Activated CD4-positive, alpha-beta memory T cell treated with anti-CD3 and anti-CD28 coated beads, Interleukin-2, amount 10 ng/mL, durations not matched to agents 7 days and 5 days (primary cell): Measurements from ENCODE around the gene PBX3. TPM values are rescaled to one million over a fixed set of nuclear protein-coding genes. Genes with fewer than 3 reads are reported as not detected.

ENCODE experiments used
- CTCF ChIA-PET: fragments of 350-600 bp; sonication (Branson Sonifier 250); formaldehyde crosslinking; loops from one replicate; lab custom pipeline; 2021; ENCODE audit warnings: antibody characterized with exemption, inconsistent platforms; lab: Charles Lee
- POLR2A ChIA-PET: fragments of 350-600 bp; sonication (Branson Sonifier 250); formaldehyde crosslinking; loops from one replicate; lab custom pipeline; 2021; ENCODE audit warnings: antibody characterized with exemption; lab: Charles Lee
- DNase-seq: peaks from one replicate; pipeline ENCODE4 v3.0.0-alpha.2; 2020
- H3K27ac Mint-ChIP-seq: one replicate; pipeline ENCODE4 v1.8.0; 2021; ENCODE audit warnings: mild to moderate bottlenecking, mixed read lengths
- H3K27me3 Mint-ChIP-seq: one replicate; pipeline ENCODE4 v1.8.0; 2021; ENCODE audit warnings: mixed read lengths
- H3K36me3 Mint-ChIP-seq: one replicate; pipeline ENCODE4 v1.8.0; 2021; ENCODE audit warnings: low read depth, mixed read lengths
- H3K4me1 Mint-ChIP-seq: one replicate; pipeline ENCODE4 v1.8.0; 2021; ENCODE audit warnings: mixed read lengths
- H3K4me3 Mint-ChIP-seq: one replicate; pipeline ENCODE4 v1.8.0; 2021; ENCODE audit warnings: mild to moderate bottlenecking, mixed read lengths
- H3K9me3 Mint-ChIP-seq: one replicate; pipeline ENCODE4 v1.8.0; 2021; ENCODE audit warnings: mixed read lengths
- total RNA-seq, 2 experiments: library from RNA; stranded (reverse); gene quantifications; one replicate each; pipeline ENCODE4 v1.2.3, GENCODE V29; 2021

PBX3 gene
- total RNA-seq, 2 experiments from 2014 or later = 15.9 to 16.3 TPM

DNA sequence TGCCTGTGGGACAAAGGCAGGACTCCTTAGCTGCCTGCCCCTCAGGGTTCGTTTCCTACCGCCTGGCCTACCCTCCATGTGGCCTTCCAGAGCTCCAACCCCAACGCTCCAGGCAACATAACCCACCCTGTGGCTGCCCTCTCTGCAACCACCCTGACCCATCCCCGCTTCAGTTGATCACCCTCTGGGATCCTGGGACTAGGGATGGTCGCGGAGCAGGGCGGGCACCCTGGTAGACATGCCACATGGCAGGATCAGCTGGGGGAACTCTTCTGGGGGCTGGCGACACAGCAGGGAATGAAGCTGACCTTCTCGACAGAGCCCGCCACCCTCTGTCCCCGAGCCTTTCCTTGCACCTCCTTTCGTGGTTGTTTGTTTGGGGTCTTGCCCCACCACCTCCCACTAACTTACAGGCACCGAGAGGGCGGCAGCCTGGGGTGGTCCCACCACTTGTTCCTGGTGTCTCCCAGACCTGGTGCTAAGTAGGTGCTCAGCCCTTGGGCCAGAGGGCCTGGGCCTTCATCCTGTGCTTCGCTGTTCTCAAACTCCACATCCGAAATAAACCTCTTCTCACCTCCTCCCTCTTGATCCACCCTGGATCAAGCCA lies 243.1 kb downstream of the PBX3 start:
- H3K36me3 Mint-ChIP-seq = no peaks in the 10 kb centered on the region
- POLR2A ChIA-PET = no interaction called here
- no peak overlapping the region for H3K4me3 Mint-ChIP-seq
- no peak for DNase-seq
- H3K27me3 Mint-ChIP-seq = no peaks in the 10 kb centered on the region
- H3K9me3 Mint-ChIP-seq = no peaks in the 10 kb centered on the region
- no peaks in the 10 kb centered on the region for H3K4me1 Mint-ChIP-seq
- CTCF ChIA-PET = interaction anchor here (0.7 kb wide), 2 partner anchors 152 to 1332 kb away, joined by 3 to 5 read pairs; no protein-coding TSS in a partner anchor
- H3K27ac Mint-ChIP-seq = no peak overlapping the region

DNA sequence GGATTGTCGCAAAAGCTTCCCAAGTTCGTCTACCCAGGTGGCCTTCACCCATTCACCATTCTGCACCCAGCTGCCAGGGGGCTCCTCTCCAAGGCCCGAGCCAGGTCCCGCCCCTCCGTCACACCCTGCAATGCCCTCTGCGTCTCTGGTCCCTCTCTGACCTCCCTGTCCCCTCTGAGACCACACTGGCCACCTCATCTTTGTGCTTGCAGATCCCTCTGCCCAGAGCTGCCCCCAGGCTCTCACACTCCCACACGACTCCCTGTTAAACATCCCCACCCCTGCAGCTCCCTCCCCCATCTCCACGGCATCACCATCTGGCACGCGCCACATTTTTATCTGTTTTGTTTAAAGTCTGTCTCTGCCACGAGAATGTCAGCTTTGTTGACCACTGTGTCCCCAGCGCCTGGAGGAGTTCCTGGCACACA lies 243.6 kb downstream of the PBX3 start:
- Mint-ChIP-seq H3K4me3 (no peak overlapping the region), H3K27me3 (no peaks in the 10 kb centered on the region), H3K27ac (no peak overlapping the region), H3K4me1 (no peaks in the 10 kb centered on the region), H3K9me3 (no peaks in the 10 kb centered on the region), H3K36me3 (no peaks in the 10 kb centered on the region)
- ChIA-PET POLR2A (no interaction called here), CTCF (interaction anchor here (0.7 kb wide), 2 partner anchors 152 to 1332 kb away, joined by 3 to 5 read pairs; no protein-coding TSS in a partner anchor)
- no peak for DNase-seq

DNA sequence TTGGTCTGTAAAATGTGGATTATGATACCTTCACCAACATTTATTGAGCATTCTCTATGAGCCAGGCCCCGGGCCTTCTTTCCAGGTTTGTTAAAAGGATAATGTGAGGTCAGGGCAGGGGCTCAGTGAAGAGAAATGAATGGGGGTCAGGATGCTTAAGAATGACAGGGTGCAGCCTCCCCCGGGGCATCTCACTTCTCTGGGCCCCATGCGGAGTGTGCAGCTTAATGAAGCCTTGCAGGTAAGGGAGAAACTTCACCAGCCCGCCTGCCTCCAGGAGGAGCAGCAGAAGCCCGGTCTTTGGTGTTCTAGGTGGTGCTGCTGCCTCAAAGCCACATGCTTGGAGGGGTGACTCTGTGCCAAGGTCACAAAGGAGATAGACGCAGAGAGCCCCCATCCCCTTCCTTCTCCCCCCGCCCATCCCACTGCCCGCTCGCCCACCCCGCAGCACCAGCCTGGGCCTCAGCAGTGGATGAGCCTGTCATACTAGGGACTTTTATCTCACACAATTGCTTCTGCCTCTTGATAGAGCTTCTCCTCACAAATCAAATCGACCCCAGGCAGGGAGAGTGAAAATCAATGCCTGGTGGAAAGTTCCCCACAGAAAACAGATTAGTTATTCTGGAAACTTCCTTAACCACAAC lies 244.8 kb downstream of the PBX3 start:
- DNase-seq = no peak

DNA sequence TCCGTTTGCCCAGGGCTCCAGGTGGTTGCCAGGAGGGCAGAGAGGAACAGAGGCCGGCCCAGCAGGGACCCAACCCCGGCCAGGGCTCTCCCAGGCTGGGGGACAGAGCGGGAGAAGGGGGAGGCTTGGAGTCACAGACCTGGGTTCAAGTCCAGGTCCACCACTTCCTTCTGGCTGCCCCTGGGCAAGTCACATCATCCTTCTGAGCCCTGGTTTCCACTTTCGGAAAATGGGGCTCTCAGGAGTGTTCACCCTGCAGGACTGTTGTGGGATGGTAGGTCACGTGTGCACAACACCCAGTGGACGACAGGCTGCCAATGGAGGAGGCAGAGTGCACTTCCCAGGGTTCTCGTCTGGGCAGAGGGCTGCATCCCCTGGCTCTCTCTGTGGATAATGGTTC lies 245.4 kb downstream of the PBX3 start:
- no peak overlapping the region for H3K27ac Mint-ChIP-seq
- H3K4me3 Mint-ChIP-seq = no peak overlapping the region
- H3K36me3 Mint-ChIP-seq = no peaks in the 10 kb centered on the region
- CTCF ChIA-PET = no interaction called here
- DNase-seq = no peak
- H3K9me3 Mint-ChIP-seq = no peaks in the 10 kb centered on the region
- no peaks in the 10 kb centered on the region for H3K4me1 Mint-ChIP-seq
- no peaks in the 10 kb centered on the region for H3K27me3 Mint-ChIP-seq
- POLR2A ChIA-PET = no interaction called here

More for the DNA sequence above, 244.8 kb downstream of the PBX3 start:
- no peaks in the 10 kb centered on the region for H3K4me1 Mint-ChIP-seq
- POLR2A ChIA-PET = no interaction called here
- H3K4me3 Mint-ChIP-seq = no peak overlapping the region
- CTCF ChIA-PET = no interaction called here
- H3K36me3 Mint-ChIP-seq = no peaks in the 10 kb centered on the region
- H3K9me3 Mint-ChIP-seq = no peaks in the 10 kb centered on the region
- no peak overlapping the region for H3K27ac Mint-ChIP-seq
- no peaks in the 10 kb centered on the region for H3K27me3 Mint-ChIP-seq

DNA sequence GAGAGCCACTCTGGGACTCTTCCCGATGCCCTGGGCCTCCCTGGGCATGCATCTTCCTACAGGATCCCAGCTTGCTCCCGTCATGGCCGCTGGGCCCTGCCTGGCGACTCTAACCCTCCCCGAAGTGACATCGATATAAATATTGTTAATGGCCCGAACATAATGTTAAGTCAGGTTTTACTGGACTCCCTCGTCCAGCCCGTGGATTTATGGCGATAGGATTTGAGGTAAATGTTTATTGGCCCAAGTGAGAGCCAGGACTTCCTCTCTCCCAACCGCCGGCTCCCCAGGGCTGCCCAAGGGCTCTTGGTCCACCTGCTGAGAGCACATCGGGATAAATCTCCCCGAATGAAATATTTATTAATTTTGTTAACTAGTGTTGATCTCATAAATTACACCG lies 246.3 kb downstream of the PBX3 start:
- ChIA-PET POLR2A (no interaction called here), CTCF (no interaction called here)
- H3K9me3 Mint-ChIP-seq = no peaks in the 10 kb centered on the region
- H3K4me1 Mint-ChIP-seq = no peaks in the 10 kb centered on the region
- H3K4me3 Mint-ChIP-seq = no peak overlapping the region
- no peak for DNase-seq
- H3K27ac Mint-ChIP-seq = no peak overlapping the region
- no peaks in the 10 kb centered on the region for H3K36me3 Mint-ChIP-seq
- no peaks in the 10 kb centered on the region for H3K27me3 Mint-ChIP-seq

DNA sequence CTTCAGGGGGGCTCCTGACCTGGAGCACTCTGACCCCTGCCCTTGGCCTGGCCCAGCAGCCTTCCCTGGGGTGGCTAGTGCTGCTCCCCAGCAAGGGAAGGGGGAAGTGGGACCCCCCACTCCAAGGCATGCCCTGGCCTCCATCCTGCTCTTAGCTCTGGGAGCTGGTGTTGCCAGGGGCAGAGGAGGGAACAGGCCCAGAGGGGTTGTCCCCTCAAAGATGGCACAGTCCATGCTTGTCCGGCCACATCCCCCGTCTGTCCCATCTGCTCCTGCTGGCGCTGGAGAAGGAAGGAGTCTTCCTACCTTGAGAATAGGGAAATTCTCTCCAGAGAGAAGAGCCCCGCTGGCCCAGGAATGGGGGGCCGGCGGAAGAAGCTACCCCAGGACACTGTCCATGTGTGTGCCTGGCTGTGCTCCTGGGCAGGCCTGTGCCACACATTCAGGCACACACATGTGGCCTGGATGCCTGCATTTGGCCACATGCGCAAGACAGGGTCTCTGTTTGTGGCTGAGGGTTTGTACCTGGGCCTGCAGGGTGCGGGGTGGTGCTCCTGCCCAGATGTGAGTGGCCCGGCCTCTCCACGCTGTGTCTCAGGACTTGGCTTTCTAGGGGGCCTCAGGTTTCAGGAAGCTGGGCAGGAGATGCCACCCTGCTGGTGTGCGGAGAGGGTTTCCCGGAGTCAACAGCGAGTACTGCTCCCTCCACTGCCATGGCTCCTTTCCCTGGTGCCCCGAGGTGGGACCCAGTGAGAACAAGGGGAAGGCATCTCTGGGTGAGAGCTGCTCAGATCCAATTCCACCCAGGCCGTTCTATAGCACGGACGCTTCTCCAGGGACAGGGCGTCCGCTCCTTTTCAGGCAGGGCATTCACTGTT lies 247.1 kb downstream of the PBX3 start:
- ChIA-PET CTCF (no interaction called here), POLR2A (no interaction called here)
- Mint-ChIP-seq H3K36me3 (no peaks in the 10 kb centered on the region), H3K27me3 (no peaks in the 10 kb centered on the region), H3K27ac (no peak overlapping the region), H3K4me3 (no peak overlapping the region), H3K9me3 (no peaks in the 10 kb centered on the region), H3K4me1 (no peaks in the 10 kb centered on the region)
- no peak for DNase-seq

DNA sequence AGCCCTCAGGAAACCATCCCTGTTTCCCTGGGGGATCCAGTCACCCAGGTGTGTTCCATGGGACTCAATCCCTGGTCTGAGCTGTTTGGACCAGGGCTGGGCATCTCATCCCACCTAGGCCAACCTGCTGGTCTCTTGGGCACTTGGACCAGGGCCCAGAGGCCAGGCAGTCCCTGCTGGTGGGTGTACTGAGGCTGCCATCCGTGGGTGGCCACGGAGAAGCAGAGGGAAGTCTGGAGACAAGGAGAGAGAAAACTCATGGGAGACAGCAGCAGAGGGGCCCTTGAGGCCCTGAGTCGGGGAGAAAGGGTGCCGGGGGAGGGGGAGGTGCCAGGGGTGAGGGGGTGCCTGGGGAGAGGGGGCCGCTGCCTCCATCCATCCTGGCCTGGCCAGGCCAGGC lies 247.8 kb downstream of the PBX3 start:
- Mint-ChIP-seq H3K36me3 (no peaks in the 10 kb centered on the region), H3K27ac (no peak overlapping the region), H3K27me3 (no peaks in the 10 kb centered on the region), H3K4me3 (no peak overlapping the region), H3K4me1 (no peaks in the 10 kb centered on the region), H3K9me3 (no peaks in the 10 kb centered on the region)
- ChIA-PET CTCF (no interaction called here), POLR2A (no interaction called here)
- DNase-seq = no peak

DNA sequence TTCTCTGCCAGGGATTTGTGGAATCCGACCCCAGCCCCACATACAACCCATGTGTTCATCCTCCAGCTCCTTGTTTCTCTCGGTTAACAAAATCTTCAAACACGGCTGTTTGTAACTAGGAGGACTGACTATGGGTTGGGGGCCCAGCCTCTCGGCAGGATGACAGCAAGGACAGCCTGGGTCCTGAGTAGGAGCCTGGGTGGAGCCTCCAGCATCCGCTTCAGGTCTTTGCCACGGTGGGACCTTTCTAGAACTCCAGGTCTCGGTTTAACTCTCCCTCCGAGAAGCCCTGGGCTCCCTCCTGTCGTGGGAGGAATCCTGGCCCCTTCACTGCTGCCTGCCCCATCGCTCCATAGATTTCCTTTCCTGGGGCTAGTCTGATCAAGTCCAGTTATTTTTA lies 248.5 kb downstream of the PBX3 start:
- Mint-ChIP-seq H3K4me1 (no peaks in the 10 kb centered on the region), H3K27ac (no peak overlapping the region), H3K4me3 (no peak overlapping the region), H3K36me3 (no peaks in the 10 kb centered on the region), H3K27me3 (no peaks in the 10 kb centered on the region), H3K9me3 (no peaks in the 10 kb centered on the region)
- CTCF ChIA-PET = no interaction called here
- DNase-seq = no peak
- POLR2A ChIA-PET = no interaction called here

DNA sequence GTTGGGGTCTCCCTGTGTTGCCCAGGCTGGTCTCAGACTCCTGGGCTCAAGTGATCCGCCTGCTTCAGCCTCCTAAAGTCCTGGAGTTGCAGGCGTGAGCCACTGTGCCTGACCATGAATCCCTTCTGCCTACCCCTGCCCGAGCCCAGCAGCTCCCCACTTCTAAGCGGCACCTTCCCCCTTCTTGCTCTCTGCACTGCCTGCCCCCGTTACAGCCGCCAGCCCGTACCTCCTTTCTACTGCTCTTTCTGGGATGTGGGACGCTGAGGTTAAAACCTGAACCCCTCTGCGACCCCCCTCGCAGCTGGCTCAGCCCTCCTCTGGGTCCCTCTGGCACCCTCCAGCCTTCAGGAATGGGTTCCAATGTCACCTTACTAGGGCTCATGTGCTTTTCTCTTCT lies 249.6 kb downstream of the PBX3 start:
- Mint-ChIP-seq H3K4me3 (no peak overlapping the region), H3K27me3 (no peaks in the 10 kb centered on the region), H3K27ac (no peak overlapping the region), H3K9me3 (no peaks in the 10 kb centered on the region), H3K4me1 (no peaks in the 10 kb centered on the region), H3K36me3 (no peaks in the 10 kb centered on the region)
- ChIA-PET POLR2A (no interaction called here), CTCF (no interaction called here)
- DNase-seq = no peak

DNA sequence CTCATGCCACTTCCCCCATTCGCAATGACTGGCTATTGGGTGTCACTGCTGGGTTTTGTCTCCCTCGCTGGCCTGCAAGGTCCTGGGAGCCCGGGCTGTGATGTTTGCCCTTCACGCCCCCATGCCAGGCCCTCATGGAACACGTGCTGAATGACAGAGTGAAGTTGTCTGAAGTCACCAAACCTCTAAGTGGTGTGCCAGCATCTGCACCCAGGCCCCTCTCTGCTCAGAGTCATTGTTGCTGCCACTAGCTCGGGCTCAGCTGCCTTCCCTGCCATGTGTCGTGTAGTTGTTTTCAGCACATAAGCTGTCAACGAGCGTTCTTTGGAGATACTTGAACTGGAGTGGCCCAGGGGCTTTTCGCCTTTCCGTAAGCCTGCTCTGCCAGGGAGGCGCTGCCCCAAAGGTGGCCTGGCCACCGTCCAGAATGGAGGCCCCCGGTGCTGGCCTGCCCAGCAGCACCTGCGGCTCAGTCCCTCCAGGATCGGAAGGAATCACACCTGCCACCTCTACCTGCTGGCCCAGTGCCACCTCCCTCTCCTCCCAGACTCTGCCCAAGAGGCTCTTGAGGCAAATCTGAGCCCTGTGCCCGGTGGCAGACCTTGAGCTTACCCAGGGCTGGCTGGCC lies 250.1 kb downstream of the PBX3 start:
- Mint-ChIP-seq H3K9me3 (no peaks in the 10 kb centered on the region), H3K27ac (no peak overlapping the region), H3K4me1 (no peaks in the 10 kb centered on the region), H3K27me3 (no peaks in the 10 kb centered on the region), H3K4me3 (no peak overlapping the region), H3K36me3 (no peaks in the 10 kb centered on the region)
- ChIA-PET CTCF (no interaction called here), POLR2A (no interaction called here)
- no peak for DNase-seq

DNA sequence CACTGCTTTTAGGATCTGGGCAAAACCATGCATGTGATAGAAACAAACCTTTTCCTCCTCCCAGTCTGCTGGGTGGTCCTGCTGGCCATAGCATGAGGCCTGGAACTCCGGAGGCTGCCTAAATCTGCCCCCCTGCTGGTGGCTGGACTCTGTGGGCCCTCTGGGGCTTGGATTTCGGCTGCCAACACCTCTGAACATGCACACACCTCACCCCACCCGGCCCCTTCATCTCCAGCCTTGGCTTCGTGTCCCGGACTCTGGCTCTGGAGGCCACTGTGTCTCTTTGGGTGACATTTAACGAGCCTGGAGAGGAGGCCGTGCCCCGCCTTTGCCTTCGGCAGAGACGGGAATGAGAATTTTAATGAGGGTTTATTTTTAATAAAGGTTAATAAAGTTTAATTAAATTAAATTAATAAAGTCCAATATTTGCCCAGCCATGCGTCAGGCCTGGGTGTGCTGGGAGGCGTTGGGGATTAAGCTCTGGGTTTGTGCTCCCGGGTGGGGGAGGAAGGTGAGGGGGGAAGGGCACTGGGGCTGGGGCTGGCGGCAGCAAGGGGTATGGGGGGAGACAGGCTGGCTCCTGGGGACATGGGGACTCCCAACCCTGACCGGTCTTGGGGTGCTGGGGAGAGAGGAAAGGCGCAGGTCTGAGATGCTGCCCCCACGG lies 251.8 kb downstream of the PBX3 start:
- Mint-ChIP-seq H3K9me3 (no peaks in the 10 kb centered on the region), H3K27ac (no peak overlapping the region), H3K36me3 (no peaks in the 10 kb centered on the region), H3K4me3 (no peak overlapping the region), H3K27me3 (no peaks in the 10 kb centered on the region), H3K4me1 (no peaks in the 10 kb centered on the region)
- POLR2A ChIA-PET = no interaction called here
- CTCF ChIA-PET = no interaction called here
- DNase-seq = no peak

DNA sequence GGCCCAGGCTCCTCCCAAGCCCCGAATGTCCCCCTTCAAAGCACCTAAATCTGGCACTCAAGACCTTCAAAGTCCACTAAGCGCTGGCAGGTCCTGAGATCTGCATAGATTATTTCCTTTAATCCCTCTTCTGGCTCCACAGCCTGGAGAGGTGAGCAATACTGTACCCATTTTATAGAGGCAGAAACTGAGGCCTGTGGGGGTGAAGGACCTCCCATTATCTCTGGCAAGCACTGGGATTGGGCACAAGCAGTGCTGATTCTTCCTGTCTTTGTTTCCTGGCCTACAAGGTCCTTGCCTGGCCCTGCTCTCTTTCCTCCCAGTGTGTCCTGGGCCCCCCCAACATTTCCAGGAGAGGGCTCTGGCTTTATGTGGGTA lies 252.3 kb downstream of the PBX3 start:
- Mint-ChIP-seq H3K27me3 (no peaks in the 10 kb centered on the region), H3K4me3 (no peak overlapping the region), H3K27ac (no peak overlapping the region), H3K4me1 (no peaks in the 10 kb centered on the region), H3K36me3 (no peaks in the 10 kb centered on the region), H3K9me3 (no peaks in the 10 kb centered on the region)
- ChIA-PET CTCF (no interaction called here), POLR2A (no interaction called here)
- DNase-seq = no peak

DNA sequence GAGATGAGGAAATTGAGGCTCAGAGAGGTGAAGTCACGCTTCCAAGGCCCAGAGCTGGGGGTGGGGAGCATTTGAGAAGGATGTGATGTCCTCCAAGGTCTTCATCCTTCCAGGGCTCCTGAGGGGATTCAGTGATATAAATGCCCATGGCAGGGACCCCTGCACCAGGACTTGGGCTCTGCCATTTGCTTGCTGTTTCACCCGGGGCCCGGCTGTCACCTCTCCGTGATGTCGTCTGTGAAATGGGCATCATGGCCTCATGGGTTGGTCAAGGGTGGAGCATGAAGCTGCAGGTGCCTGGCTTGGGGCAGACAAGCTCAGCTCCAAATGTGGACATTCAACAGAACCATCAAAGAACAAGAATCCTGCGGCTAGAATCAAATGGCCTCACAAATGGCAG lies 253.1 kb downstream of the PBX3 start:
- Mint-ChIP-seq H3K4me3 (no peak overlapping the region), H3K27me3 (no peaks in the 10 kb centered on the region), H3K4me1 (no peaks in the 10 kb centered on the region), H3K36me3 (no peaks in the 10 kb centered on the region), H3K9me3 (no peaks in the 10 kb centered on the region), H3K27ac (no peak overlapping the region)
- POLR2A ChIA-PET = no interaction called here
- DNase-seq = no peak
- CTCF ChIA-PET = no interaction called here
